ENCODE data around the gene HOXB4.

Gene HOXB4

DNA sequence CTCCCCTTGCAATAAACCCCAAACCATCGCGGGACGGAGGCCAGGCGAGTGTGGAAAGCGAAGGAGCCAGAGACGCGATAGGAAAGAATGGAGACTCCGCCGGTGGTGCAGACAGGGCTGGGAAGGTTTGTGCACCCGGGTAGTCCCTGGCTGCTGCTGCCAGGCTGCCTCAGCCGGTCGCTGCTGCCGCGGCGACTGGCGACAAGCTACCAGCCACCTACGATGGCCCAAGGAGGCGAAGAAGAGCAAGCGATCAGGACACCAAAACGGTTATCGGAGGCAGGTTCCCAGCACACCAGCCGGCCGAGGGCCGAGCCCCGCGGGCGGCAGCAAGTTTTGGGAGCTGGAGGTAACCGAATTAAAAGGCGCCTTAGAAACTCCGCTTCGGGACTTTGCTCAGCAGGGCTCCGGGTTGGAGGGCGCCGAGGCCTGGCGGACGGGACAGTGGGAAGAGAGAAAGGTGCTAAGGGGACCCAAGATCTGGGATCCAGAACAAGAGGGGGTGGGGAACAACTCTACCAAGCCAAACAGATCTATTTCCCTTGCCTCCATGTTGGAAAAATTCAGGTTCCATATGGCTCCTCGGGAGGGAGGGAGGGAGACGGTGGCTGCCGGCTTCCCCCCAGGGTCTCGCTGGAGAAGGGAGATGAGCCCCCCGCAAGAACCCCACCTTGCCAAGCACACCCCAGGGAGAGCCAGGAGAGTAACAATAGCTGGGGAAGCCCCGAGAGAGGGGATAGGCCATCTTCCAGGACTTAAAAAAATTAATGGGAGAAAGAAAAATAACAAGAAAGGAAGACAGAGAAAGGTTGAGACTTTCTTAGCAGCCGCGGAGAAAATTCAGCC is 23.5 kb downstream of the HOXB4 start:
- TF ChIP-seq FOXP2 (optimal IDR thresholded peaks at IDR 0.05; ENCODE audit: borderline replicate concordance, extremely low read depth, extremely low read length, insufficient read depth), result no peak
- no peak for TF ChIP-seq POLR2AphosphoS5 (IDR thresholded peaks at IDR 0.05; ENCODE audit: low read depth, low read length)
- TF ChIP-seq, protein P1, sequence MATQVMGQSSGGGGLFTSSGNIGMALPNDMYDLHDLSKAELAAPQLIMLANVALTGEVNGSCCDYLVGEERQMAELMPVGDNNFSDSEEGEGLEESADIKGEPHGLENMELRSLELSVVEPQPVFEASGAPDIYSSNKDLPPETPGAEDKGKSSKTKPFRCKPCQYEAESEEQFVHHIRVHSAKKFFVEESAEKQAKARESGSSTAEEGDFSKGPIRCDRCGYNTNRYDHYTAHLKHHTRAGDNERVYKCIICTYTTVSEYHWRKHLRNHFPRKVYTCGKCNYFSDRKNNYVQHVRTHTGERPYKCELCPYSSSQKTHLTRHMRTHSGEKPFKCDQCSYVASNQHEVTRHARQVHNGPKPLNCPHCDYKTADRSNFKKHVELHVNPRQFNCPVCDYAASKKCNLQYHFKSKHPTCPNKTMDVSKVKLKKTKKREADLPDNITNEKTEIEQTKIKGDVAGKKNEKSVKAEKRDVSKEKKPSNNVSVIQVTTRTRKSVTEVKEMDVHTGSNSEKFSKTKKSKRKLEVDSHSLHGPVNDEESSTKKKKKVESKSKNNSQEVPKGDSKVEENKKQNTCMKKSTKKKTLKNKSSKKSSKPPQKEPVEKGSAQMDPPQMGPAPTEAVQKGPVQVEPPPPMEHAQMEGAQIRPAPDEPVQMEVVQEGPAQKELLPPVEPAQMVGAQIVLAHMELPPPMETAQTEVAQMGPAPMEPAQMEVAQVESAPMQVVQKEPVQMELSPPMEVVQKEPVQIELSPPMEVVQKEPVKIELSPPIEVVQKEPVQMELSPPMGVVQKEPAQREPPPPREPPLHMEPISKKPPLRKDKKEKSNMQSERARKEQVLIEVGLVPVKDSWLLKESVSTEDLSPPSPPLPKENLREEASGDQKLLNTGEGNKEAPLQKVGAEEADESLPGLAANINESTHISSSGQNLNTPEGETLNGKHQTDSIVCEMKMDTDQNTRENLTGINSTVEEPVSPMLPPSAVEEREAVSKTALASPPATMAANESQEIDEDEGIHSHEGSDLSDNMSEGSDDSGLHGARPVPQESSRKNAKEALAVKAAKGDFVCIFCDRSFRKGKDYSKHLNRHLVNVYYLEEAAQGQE (IDR thresholded peaks at IDR 0.05; ENCODE audit: insufficient read depth in 1 of 2, low read depth in 2 of 2, low read length in 2 of 2), result no peak
- TF ChIP-seq TAF1 (IDR thresholded peaks at IDR 0.05; ENCODE audit: borderline replicate concordance, insufficient read depth, low read length), result no peak

DNA sequence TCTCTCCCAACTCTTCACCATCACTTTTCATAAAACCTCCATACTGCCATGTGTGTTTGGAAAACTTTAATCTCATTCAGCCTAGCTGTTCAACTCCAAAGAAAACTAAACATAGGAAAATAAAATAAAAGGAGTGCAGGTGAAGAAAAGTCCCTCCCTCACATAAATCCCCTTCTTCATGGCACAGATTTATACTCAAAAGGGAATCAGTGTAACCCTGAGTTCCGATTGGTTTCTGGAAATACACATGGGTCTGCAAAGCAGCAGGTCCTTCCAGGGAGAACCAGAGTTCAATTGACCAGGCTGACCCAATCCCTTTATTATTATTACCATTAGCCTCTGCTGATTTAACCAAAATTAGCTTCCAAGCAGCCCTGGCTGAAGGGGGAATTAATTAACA is 24.3 kb downstream of the HOXB4 start:
- TF ChIP-seq TAF1 (IDR thresholded peaks at IDR 0.05; ENCODE audit: borderline replicate concordance, insufficient read depth, low read length) (no peak), POLR2AphosphoS5 (IDR thresholded peaks at IDR 0.05; ENCODE audit: low read depth, low read length) (no peak), FOXP2 (optimal IDR thresholded peaks at IDR 0.05; ENCODE audit: borderline replicate concordance, extremely low read depth, extremely low read length, insufficient read depth) (no peak)

DNA sequence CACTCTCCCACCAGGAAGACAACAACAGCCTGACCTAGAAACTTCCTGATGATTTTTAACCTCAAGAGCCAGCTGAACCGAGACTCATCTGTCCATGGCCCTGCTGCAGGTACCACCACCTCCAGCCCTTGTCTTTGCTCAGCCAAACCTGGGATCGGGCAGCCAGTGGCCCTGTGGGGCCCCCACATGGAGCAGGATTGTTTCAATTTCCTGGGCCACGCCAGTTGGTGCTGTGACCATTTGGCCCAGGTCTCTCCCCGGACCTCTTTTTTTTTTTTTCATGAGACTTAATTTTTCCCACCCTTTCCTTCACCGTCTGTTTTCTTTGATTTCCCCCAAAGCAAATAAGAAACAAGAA is 25.0 kb downstream of the HOXB4 start:
- TF ChIP-seq, protein P1 (IDR thresholded peaks at IDR 0.05; ENCODE audit: insufficient read depth in 1 of 2, low read depth in 2 of 2, low read length in 2 of 2), result no peak
- no peak for TF ChIP-seq FOXP2 (optimal IDR thresholded peaks at IDR 0.05; ENCODE audit: borderline replicate concordance, extremely low read depth, extremely low read length, insufficient read depth)
- TF ChIP-seq POLR2AphosphoS5 (IDR thresholded peaks at IDR 0.05; ENCODE audit: low read depth, low read length), result no peak
- no peak for TF ChIP-seq SIN3A (IDR thresholded peaks at IDR 0.05; ENCODE audit: borderline replicate concordance, insufficient read depth, low read length)
- no peak for TF ChIP-seq TAF1 (IDR thresholded peaks at IDR 0.05; ENCODE audit: borderline replicate concordance, insufficient read depth, low read length)

DNA sequence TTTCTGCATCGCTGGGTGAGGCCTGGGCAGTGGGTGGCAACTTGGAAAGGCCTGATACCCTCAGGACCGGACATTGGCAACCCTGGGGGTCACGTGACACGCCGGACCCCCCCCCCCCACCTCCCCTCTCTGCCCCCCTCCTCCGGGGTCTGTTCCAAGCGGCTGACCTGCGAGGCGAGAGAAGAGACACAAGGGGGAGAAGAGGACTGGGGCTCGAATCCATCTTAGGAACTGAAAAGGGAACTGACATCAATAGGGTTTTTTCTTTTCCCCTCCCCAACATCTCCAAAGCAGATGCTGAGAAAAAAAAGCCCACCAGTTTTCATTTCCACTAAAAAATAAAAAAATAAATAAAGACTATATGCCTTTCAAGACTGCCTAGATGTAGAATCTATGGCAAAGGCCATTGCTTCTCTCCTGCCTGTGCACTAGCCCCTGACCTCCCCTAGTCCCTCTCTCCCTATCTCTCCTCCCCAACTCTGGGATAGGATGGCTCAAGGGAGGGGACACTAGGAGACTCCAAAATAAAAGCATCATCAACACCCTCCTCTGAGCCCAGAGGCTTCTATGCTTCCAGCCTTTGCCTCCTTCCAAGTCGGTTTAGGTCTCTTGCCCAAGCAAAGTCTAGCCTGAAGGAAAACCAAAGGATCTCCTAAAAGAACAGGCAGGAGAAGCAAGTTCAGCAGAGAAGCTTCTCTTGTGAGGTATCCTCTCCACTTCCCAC is 25.5 kb downstream of the HOXB4 start:
- no peak for TF ChIP-seq POLR2AphosphoS5 (IDR thresholded peaks at IDR 0.05; ENCODE audit: low read depth, low read length)
- TF ChIP-seq, protein P1 (IDR thresholded peaks at IDR 0.05; ENCODE audit: insufficient read depth in 1 of 2, low read depth in 2 of 2, low read length in 2 of 2), result no peak
- TF ChIP-seq SIN3A (IDR thresholded peaks at IDR 0.05; ENCODE audit: borderline replicate concordance, insufficient read depth, low read length), result no peak
- no peak for TF ChIP-seq TAF1 (IDR thresholded peaks at IDR 0.05; ENCODE audit: borderline replicate concordance, insufficient read depth, low read length)
- TF ChIP-seq FOXP2 (optimal IDR thresholded peaks at IDR 0.05; ENCODE audit: borderline replicate concordance, extremely low read depth, extremely low read length, insufficient read depth), result no peak

DNA sequence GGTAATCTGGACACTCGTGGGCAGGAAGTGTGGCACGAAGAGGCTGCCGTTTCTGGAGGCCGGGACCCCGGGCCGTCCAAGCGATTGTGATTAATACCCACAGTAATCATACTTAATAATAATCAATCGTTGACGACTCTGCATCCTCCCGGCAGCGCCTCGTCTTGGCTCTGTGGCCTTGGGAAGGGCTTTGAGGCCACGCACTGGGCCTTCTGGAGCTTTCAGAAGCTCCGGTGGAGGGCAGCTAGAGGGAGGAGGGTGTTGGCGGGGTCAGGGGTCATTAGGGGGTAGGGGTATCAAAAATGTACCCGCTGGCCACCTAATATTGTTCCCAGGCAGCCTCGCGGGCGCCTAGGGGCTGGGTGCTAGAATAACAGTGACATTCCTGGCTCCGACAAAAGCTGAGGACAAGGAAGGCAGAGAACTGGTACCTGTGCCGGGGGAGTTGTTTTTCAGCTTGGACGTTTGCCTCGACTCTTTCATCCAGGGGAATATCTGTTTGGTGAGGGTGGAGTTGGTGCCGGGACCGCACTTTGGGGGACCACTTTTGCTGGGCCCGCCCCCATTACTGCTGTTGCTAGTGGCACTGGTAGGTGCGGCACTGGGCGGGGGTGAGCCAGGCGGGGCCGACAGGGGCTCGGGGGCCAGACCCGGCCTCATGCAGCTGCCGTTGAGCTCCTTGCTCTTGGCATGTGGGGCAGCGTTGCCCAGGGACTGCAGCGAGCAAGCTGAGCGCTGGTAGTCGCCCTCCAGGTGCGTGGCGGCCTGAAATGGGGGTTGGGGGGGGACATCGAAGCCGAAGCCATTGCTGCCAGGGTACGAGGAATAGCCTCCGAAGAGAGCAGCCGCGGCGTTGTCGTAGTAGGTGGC is 26.3 kb downstream of the HOXB4 start:
- TF ChIP-seq FOXP2 (optimal IDR thresholded peaks at IDR 0.05; ENCODE audit: borderline replicate concordance, extremely low read depth, extremely low read length, insufficient read depth) (no peak), POLR2AphosphoS5 (IDR thresholded peaks at IDR 0.05; ENCODE audit: low read depth, low read length) (no peak), TAF1 (IDR thresholded peaks at IDR 0.05; ENCODE audit: borderline replicate concordance, insufficient read depth, low read length) (no peak), SIN3A (IDR thresholded peaks at IDR 0.05; ENCODE audit: borderline replicate concordance, insufficient read depth, low read length) (no peak)
- TF ChIP-seq, protein P1 (IDR thresholded peaks at IDR 0.05; ENCODE audit: insufficient read depth in 1 of 2, low read depth in 2 of 2, low read length in 2 of 2), result no peak
